K562 (cell line): ENCODE data around the gene ABHD16A. TPM values are rescaled to one million over a fixed set of nuclear protein-coding genes. Genes with fewer than 3 reads are reported as not detected.

Source experiments
- ATF3 ChIP-seq, 2 experiments: fragments of 450-650 bp in 1 of 2; sonication (generic) in 1 of 2; formaldehyde crosslinking in 1 of 2; IDR thresholded peaks in 1 of 2; conservative IDR thresholded peaks in 1 of 2; 2 replicates each; pipeline versions ENCODE4 v1.6.1 to v1.8.1; 2016 to 2023; ENCODE audit warnings: mild to moderate bottlenecking in 2 of 2, moderate library complexity in 2 of 2, inconsistent platforms in 1 of 2, missing genetic modification reagents in 1 of 2
- CBX2 ChIP-seq: fragments of 200-600 bp; sonication (generic); IDR thresholded peaks from one replicate; pipeline ENCODE4 v1.6.1; 2012; ENCODE audit warnings: mild to moderate bottlenecking, low read length, inconsistent platforms; ENCODE audit not compliant: insufficient read depth, poor library complexity, severe bottlenecking
- CBX8 ChIP-seq: fragments of 200-600 bp; sonication (generic); IDR thresholded peaks from 2 replicates; pipeline ENCODE4 v1.6.1; 2012; ENCODE audit warnings: borderline replicate concordance, mixed run types, low read depth, mild to moderate bottlenecking, moderate library complexity, mixed read lengths, low read length, control low read depth, inconsistent platforms; ENCODE audit not compliant: poor library complexity, severe bottlenecking; ENCODE audit errors: extremely low read depth
- ETV6 ChIP-seq, 3 experiments: fragments of 150-350 bp in 1 of 3; sonication (generic) in 1 of 3; formaldehyde crosslinking in 1 of 3; IDR thresholded peaks; 2 replicates each; pipeline versions ENCODE4 v1.6.1 to v1.8.0; 2014 to 2022; ENCODE audit warnings: borderline replicate concordance in 2 of 3, low read depth in 2 of 3, antibody characterized with exemption in 1 of 3, low read length in 1 of 3, mild to moderate bottlenecking in 1 of 3, missing genetic modification reagents in 1 of 3
- HDAC1 ChIP-seq, 2 experiments: fragments of 450-650 bp; IDR thresholded peaks; 2 replicates each; pipeline ENCODE4 v1.6.1; 2016 to 2017; ENCODE audit warnings: inconsistent platforms in 1 of 2, mild to moderate bottlenecking in 1 of 2, moderate library complexity in 1 of 2
- MAFK ChIP-seq: IDR thresholded peaks from 2 replicates; pipeline ENCODE4 v1.6.1; 2011; ENCODE audit warnings: low read length, improper control_type of control experiment
- MECOM ChIP-seq: fragments of 250-450 bp; sonication (Bioruptor Pico); IDR thresholded peaks from 2 replicates; pipeline ENCODE4 v1.8.0; 2022; ENCODE audit warnings: inconsistent platforms
- MITF ChIP-seq: IDR thresholded peaks from 2 replicates; pipeline ENCODE4 v1.6.1; 2014; ENCODE audit warnings: antibody characterized with exemption
- NBN ChIP-seq: fragments of 450-650 bp; IDR thresholded peaks from 2 replicates; pipeline ENCODE4 v1.6.1; 2016; ENCODE audit warnings: low read depth, mild to moderate bottlenecking
- RBFOX2 ChIP-seq: fragments of 200-400 bp; formaldehyde crosslinking; IDR thresholded peaks from 2 replicates; pipeline ENCODE4 v1.6.1; 2017; ENCODE audit warnings: low read depth, mild to moderate bottlenecking, low read length, moderate library complexity
- TOE1 ChIP-seq, 2 experiments: fragments of 450-650 bp in 1 of 2; sonication (generic) in 1 of 2; formaldehyde crosslinking in 1 of 2; IDR thresholded peaks; 2 replicates each; pipeline versions ENCODE4 v1.7.1 to v1.8.0; 2016 to 2022; ENCODE audit warnings: borderline replicate concordance in 2 of 2, mild to moderate bottlenecking in 2 of 2, antibody characterized with exemption in 1 of 2, inconsistent platforms in 1 of 2, low read depth in 1 of 2, missing genetic modification reagents in 1 of 2, moderate library complexity in 1 of 2
- ZFP91 ChIP-seq: sonication (generic); formaldehyde crosslinking; IDR thresholded peaks from 2 replicates; pipeline ENCODE4 v1.8.0; 2022; ENCODE audit warnings: mild to moderate bottlenecking, missing genetic modification reagents
- ZNF124 ChIP-seq: sonication (generic); formaldehyde crosslinking; IDR thresholded peaks from 2 replicates; pipeline ENCODE4 v1.8.1; 2022; ENCODE audit warnings: missing genetic modification reagents
- ZNF518B ChIP-seq: fragments of 250-450 bp; sonication (Bioruptor Pico); IDR thresholded peaks from 2 replicates; pipeline ENCODE4 v1.5.0; 2021; ENCODE audit warnings: mild to moderate bottlenecking, moderate library complexity
- ZNF766 ChIP-seq: fragments of 200-800 bp; sonication (Bioruptor generic); conservative IDR thresholded peaks from 2 replicates; pipeline ENCODE4 v1.6.1; 2016; ENCODE audit warnings: missing genetic modification characterization, missing compliant biosample characterization
- polyA plus RNA-seq, 8 experiments: library from polyadenylated mRNA; depleted of rRNA in 4 of 8; stranded (reverse) in 5 of 8; unstranded in 3 of 8; fragments of >200 nt; fragmentation: Nextera tagmentation in 2 of 8; fragmentation: Illumina TruSeq in 1 of 8; extraction: Ambion mirVana in 2 of 8; extraction: Trizol in 1 of 8; gene quantifications; 2 replicates each; pipeline versions ENCODE4 v1.2.1 to v1.2.3, GENCODE V29; 2011 to 2014; ENCODE audit warnings: inconsistent platforms in 1 of 8, missing spikeins in 1 of 8
- total RNA-seq, 7 experiments: library from RNA; depleted of rRNA in 6 of 7; stranded (reverse); fragments of >200 nt in 6 of 7; fragmentation: Illumina TruSeq in 2 of 7; extraction: Trizol in 2 of 7; gene quantifications; 2 replicates each; pipeline versions ENCODE4 v1.2.1 to v1.2.3, GENCODE V29; 2011 to 2021; ENCODE audit warnings: low replicate concordance in 1 of 7

Gene ABHD16A
- total and polyA plus RNA-seq, 9 of the 15 experiments (the other 6 are each of a cell fraction or from before 2014, with no cell fraction given) = 25.8 to 120 (median 81.6) TPM

GRCh38 chr6:31690231-31691077 is 12.7 kb downstream of the ABHD16A start (continued):
- no peak; the same call in 1 of the 2 replicates for TF ChIP-seq MITF
- TF ChIP-seq RBFOX2 = no peak
- peak; percentile 73 for TF ChIP-seq NBN
- TF ChIP-seq MAFK = peak; percentile 55; the same call in 1 of the 2 replicates
- no peak for TF ChIP-seq ZNF518B
- no peak for TF ChIP-seq CBX8
- peak; percentile 78; the same call in 1 of the 2 replicates for TF ChIP-seq TOE1 (IDR thresholded peaks at IDR 0.05; ENCODE audit: borderline replicate concordance)
- TF ChIP-seq TOE1 (CRISPR knock-in tag; IDR thresholded peaks at IDR 0.05; ENCODE audit: borderline replicate concordance, low read depth) = peak; percentile 58; the same call in 1 of the 2 replicates
- TF ChIP-seq MECOM (CRISPR knock-in tag) = peak; percentile 58; the same call in 1 of the 2 replicates
- no peak for TF ChIP-seq ZNF124
- TF ChIP-seq ETV6 (IDR thresholded peaks at IDR 0.05; ENCODE audit: borderline replicate concordance in 1 of 2, low read depth in 2 of 2, low read length in 1 of 2) = peak in 1 of 2 experiments; percentile 48; a peak in 1 of 4 replicates
- TF ChIP-seq ETV6 (CRISPR knock-in tag; IDR thresholded peaks at IDR 0.05; ENCODE audit: borderline replicate concordance) = 0 out of 2 replicates have a peak, but pooled peaks have one; percentile 34
- no peak for TF ChIP-seq CBX2
- no peak for TF ChIP-seq ZFP91 (CRISPR knock-in tag)
- TF ChIP-seq ATF3 (IDR thresholded peaks at IDR 0.05) = peak; percentile 99
- TF ChIP-seq ATF3 (CRISPR knock-in tag; conservative IDR thresholded peaks at IDR 0.05) = peak; percentile 95
- TF ChIP-seq ZNF766 (CRISPR knock-in tag) = no peak
- peak; percentile 79 to 94; a peak in 2 of 4 replicates for TF ChIP-seq HDAC1 (IDR thresholded peaks at IDR 0.05)
